ENCODE results near the gene NAB1.
"Not testable (repeated sequence)": the region's sequence is repeated elsewhere in the genome, so short reads cannot be mapped to it uniquely, and the experiment has no call there.

NAB1 gene

GRCh38 chr2:190649035-190649797 is at the start of gene NAB1:
TSS of gene NAB1 (plus strand) at chr2:190649083. CDS start at chr2:190659177, 10,094 bp downstream.
- DNase-seq = peak; percentile 69

- no peak for DNase-seq
Observed at GRCh38 chr2:190599546-190600220, 49.2 kb upstream of the NAB1 start.

GRCh38 chr2:190600293-190601103 is 48.4 kb upstream of the NAB1 start:
- DNase-seq = no peak

- DNase-seq = no peak
Observed at GRCh38 chr2:190603374-190603773, 45.5 kb upstream of the NAB1 start.

- DNase-seq = no peak
Observed at GRCh38 chr2:190607014-190607597, 41.8 kb upstream of the NAB1 start.

GRCh38 chr2:190607657-190608357 is 41.1 kb upstream of the NAB1 start:
- DNase-seq = no peak

- not testable (repeated sequence) for DNase-seq
Observed at GRCh38 chr2:190608863-190609262, 40.0 kb upstream of the NAB1 start.

- not testable (repeated sequence) for DNase-seq
Observed at GRCh38 chr2:190609397-190609796, 39.5 kb upstream of the NAB1 start.

GRCh38 chr2:190610528-190610927 is 38.4 kb upstream of the NAB1 start:
- not testable (repeated sequence) for DNase-seq

GRCh38 chr2:190615555-190616200 is 33.2 kb upstream of the NAB1 start:
- no peak for DNase-seq

- DNase-seq = no peak
Observed at GRCh38 chr2:190618030-190618429, 30.9 kb upstream of the NAB1 start.

- no peak for DNase-seq
Observed at GRCh38 chr2:190625691-190626090, 23.2 kb upstream of the NAB1 start.

- DNase-seq = no peak
Observed at GRCh38 chr2:190626641-190627210, 22.2 kb upstream of the NAB1 start.

GRCh38 chr2:190627448-190628412 is 21.2 kb upstream of the NAB1 start:
- DNase-seq = no peak

GRCh38 chr2:190628591-190629319 is 20.1 kb upstream of the NAB1 start:
- DNase-seq = no peak

- DNase-seq = no peak
Observed at GRCh38 chr2:190634381-190634780, 14.5 kb upstream of the NAB1 start.

GRCh38 chr2:190635781-190636180 is 13.1 kb upstream of the NAB1 start:
- no peak for DNase-seq

- DNase-seq = no peak
Observed at GRCh38 chr2:190636361-190636760, 12.5 kb upstream of the NAB1 start.

- DNase-seq = no peak
Observed at GRCh38 chr2:190637281-190637734, 11.6 kb upstream of the NAB1 start.

Data from NCI-H510A treated with DMSO at 0.1 percent for 48 hours (cell line).